ENCODE measurements around the gene CRYBA2.

CRYBA2 gene

GRCh38 chr2:219022616-219023015, 29.4 kb upstream of the CRYBA2 start:
- no peak for DNase-seq

GRCh38 chr2:219022041-219022440, 28.8 kb upstream of the CRYBA2 start:
- DNase-seq: no peak

DNA sequence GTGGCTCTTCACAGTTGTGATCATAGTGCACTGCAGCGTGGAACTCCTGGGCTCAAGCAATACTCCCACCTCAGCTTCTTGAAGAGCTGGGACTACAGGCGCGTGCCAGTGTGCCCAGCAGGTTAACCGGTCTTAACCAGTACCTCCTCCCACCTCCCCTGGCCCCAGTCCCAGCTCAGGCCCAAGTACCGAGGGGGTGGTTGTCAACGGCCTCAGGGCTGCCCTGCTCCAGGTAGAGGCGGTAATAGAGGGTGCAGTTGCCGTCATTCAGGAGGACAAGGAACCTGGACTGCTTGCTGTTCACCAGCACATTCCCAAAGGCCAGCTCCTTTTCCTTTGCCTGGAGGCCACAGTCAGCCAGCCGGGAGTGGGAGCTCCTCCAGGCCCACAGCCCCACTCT, 28.4 kb upstream of the CRYBA2 start:
- no peak for DNase-seq

- no peak for DNase-seq
Observed at GRCh38 chr2:219020604-219021365, 27.6 kb upstream of the CRYBA2 start.

DNA sequence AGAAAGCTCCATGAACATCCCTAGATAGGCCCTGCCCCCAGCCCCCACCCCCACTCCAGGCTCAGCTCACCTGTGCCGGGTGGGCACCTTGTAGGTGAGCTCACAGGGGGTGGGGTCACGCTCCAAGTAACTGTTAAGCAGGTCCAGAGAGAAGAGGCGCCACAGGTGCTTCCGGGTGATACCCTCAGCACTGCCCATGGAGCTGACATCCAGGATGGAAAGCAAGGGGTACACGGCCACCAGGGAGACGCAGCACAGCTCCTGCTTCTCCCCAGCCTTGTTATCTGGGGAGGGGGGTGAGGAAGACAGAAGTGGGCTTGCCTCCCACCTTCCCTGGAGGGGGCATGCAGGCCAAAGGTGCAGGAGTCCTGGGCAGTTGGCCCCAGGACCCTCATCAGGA, 26.2 kb upstream of the CRYBA2 start:
- DNase-seq: no peak

- DNase-seq: no peak
Observed at GRCh38 chr2:219018726-219019125, 25.5 kb upstream of the CRYBA2 start.

DNA sequence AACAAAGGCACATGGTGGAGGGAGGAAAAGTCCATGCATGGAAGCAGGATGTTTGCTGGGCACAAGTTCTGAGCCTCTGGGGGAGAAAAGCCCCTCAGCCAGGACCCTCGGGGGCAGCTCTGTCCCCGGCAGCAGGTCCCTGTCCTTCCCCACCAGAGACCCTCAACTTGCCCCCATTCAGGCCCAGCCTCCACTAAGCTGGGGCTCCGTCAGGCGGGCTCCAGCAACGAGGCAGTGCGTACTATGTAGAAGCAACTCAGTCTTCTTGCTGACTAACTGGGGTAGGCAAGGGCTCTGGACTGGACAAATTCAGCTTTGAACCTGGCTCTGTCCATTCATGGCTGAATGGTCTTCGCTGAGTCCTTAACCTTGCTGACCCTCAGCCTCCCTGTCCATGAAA, 25.1 kb upstream of the CRYBA2 start:
- DNase-seq: no peak

DNA sequence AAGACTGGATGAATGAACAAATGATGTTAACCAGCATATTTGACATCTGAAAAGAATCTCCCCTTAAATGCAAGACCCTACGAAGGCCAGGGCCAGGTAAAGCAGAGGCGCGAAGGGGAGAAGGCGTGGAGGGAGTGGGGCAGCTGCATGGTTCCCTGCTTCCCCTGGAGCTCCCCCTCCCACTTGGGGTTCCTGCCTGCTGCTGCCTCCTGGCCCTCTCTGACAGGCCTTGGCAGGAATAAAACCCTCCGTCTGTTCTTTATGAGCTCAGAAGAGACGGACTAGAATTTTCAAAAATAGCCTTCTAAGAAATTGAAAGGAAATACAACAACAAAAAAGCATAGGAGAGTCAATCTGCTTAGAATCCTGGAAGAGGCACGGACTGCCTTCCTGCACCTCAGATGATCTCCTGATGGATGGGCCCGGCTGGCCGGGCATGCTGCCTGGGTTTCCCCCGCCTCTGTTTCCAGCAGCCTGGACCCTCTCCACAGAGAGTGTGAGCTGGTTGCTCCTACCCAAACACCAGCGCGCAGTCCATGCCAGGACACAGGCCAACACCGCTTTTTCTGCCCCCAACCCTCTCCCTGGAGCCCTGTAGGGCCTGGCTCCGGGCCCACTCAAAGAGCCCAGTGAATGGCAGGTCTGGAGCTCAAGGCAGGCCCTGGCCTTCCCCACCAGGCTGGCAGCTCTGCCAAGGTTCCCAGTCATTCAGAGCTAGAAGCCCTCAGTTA, 24.1 kb upstream of the CRYBA2 start:
- no peak for DNase-seq

- DNase-seq: no peak
Observed at GRCh38 chr2:219016721-219017120, 23.5 kb upstream of the CRYBA2 start.

DNA sequence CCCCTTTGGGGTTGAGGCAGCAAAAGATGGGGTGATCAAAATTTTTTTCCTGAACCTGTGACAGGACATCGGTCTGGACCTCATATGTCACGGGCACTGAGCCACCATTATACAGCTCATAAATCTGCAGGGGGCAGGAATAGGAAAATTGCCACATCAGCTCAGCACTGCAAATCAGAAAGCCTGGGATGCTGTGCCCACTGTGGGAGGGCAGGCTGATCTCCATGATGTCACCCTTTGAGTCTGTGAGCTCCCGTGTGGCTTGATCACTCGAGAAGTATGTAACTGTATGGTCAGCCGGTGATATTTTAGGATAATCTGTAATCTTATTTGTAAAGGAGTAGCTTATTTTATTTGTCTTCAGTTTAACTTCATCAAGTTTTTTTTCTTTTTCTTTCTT, 17.7 kb upstream of the CRYBA2 start:
- DNase-seq: no peak

DNA sequence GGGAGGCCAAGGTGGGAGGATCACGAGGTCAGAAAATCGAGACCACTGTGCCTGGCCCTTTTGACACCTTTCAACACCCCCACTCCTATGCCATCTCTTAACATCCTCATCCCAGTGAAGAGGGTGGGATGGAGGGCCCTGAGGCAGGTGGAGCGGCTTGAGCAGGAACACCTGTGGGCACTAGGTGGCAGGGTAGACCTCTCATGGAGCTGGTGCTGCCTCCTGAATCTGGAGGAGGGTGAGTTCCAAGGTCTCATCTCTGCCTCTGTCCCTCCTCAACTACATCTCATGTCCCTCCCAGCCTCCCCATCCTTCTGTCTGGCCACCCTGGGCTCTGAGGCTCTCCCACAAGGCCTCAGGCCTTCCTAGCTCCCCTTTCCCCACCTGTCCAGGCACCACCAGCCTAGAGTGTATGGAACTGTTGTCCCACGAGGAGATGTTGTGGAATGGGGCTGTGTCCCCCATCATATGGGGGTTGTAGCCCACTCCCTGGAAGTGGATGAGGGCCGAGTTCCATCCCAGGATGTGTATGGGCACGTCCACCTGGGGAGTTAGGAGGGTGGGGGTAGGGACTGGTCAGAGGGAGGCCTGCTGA, 17.0 kb upstream of the CRYBA2 start:
- DNase-seq: peak; percentile 39 to 67

DNA sequence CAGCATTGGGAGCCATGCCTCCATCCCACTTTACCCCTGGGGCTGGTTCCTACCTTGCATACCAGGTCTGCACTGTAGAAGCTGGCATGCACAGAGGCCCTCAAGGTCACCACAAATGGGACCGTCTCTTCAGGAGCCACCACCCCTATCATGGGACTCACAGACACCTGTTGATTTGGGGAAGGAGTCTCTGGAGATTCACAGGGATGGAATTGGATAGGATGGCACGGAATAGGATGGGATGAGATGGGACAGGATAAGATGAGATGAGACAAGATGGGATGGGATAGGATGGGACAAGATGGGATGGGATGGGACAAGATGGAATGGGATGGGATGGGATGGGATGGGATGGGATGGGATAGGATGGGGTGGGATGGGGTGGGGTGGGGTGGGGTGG, 16.1 kb upstream of the CRYBA2 start:
- DNase-seq: no peak

DNA sequence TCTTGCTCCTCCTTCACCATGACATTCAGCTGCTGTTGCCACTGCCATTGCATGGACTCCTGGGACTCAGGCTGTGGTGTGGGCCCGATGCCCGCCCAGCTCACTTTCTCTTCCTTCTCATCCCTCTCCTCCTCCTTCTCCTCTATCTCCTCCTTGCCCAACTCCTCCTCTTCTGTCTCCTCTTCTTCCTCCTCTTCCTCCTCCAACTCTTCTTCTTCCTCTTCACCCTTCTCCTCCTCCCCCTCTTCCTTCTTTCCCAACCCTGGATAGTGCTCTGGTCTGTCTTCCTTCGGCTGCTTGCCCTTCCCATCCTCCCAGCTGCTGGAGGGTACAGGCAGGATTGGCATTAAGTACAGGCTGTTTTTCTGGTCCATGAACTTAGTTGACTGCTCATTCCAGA, 10.8 kb upstream of the CRYBA2 start:
- DNase-seq: no peak

DNA sequence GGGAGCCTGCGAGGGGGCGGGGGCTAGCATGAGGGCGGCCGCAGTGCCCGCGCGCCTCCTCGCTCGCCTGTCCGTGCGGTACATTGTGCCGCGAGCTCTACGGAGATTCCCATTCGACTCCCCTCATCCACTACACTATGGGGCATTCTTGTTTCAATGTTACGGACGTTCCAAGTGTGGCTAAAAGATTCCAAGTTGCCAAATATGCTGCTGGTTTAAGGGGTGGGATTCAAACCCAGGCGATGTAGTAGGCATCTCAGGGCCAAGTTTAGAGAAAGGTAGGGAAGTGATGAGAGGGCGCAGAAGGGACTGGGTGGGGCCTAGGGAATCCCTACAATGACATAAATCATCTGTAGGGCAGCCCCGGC, 10.0 kb upstream of the CRYBA2 start:
- DNase-seq: peak in 1 of 2 experiments; percentile 49

- DNase-seq: peak; percentile 80 to 90
Observed at GRCh38 chr2:219002395-219003266, 9.4 kb upstream of the CRYBA2 start.

DNA sequence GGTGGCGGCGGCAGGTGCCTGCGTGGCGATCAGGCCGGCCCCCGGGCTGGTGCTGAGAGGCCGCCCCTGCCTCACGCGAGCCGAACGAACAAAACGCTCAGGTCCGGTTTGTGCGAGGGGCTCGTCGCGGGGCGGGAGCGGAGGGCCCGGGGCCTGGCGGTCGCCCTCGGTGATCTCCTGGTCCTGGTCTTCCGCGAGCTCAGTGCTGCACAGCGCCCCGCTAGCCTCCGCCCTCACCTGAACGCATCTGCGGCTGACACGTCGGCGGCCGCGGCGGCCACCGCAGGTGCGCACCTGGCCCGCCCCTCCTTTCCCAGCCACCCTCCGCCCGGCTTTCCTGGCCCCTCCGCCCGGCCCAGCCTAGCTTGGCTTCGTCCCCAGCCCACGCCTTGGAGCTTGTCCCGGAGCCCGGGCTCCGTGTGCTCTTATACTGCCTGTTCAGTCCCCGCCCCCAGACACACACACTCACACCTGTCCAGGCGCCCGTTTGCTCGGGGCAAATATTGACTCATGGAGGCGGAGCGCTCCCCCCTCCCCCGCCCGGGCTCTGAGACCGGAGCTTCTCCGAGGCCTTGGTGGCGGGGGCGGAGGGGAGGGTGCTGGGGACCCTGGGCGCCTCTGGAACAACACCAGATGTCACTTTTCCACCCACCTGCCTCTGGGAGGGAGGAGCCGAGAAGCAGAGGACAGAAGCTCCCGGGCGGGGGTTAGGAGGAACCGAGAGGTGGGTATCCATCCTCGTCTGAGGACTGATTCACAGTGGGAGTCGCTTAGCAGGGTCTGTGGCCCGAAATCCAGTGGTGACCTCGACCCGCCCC, 8.6 kb upstream of the CRYBA2 start:
- peak; percentile 98 to 99 for DNase-seq

GRCh38 chr2:219001100-219001576, 7.9 kb upstream of the CRYBA2 start:
- no peak for DNase-seq

GRCh38 chr2:219000569-219000960, 7.3 kb upstream of the CRYBA2 start:
- DNase-seq: peak in 1 of 2 experiments; percentile 18

- DNase-seq: peak; percentile 90 to 95
Observed at GRCh38 chr2:218999881-219000568, 6.8 kb upstream of the CRYBA2 start.

DNA sequence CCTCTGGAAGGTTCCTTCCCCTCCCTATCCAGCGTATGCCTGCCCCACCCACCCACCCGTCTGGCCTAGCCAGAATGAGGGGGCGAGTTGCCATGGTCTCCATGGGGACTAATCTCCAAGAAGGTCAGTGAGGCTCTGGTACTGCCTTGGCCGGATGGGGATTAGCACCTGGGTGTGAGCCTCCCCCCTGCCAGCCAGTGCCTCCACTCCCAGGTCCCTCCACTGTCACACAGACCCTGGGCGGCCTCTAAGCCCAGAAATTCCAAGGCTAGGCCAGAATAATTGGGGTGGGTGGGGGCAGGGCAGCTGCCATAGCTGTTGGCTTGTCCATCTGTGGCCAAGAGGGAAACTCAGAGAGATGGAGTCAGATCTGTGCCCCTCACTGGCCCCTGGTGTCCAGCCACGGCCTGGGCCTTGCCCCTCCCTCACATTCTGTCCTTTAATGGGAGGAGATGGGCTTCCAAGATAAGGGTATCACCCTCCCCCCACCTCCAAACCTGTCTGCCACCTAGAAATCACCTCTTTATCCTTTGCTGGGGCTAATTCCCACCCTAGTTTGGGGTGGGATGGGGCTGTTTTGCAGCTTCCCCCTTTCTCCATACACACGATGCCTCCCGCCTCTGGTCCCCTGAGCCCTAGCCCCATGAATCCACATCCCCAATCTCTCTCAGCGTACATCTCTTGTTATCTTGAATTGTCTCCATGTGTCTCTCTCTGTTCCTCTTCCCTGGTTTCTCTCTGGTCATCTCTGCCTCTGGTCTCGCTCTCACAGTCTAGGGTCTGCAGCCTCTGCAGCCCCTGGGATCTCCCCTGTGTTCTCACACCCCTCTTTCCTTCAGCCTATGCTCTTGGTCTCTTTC, 6.0 kb upstream of the CRYBA2 start:
- peak; percentile 23 to 54 for DNase-seq

All from SHP77 (cell line).